NCI-H2196 (cell line): ENCODE measurements around the gene TBXAS1.
A peak's percentile ranks its signal among the peaks of the same experiment; 100 is the strongest.
"Not testable (repeated sequence)": the region's sequence is repeated elsewhere in the genome, so short reads cannot be mapped to it uniquely, and the experiment has no call there.

Experiments used
- DNase-seq: peaks from one replicate; lab custom pipeline; 2025; ENCODE audit not compliant: unreplicated experiment; lab: John Stamatoyannopoulos, UW

Gene TBXAS1

GRCh38 chr7:139913021-139913844 lies 84.2 kb downstream of the TBXAS1 start:
- no peak for DNase-seq

GRCh38 chr7:139913845-139914135 lies 84.7 kb downstream of the TBXAS1 start:
- no peak for DNase-seq

GRCh38 chr7:139914306-139915267 lies 85.5 kb downstream of the TBXAS1 start:
- no peak for DNase-seq

- DNase-seq, result no peak
These were observed 86.3 kb downstream of the TBXAS1 start for GRCh38 chr7:139915268-139915863.

- DNase-seq, result peak; percentile 38
These were observed 87.0 kb downstream of the TBXAS1 start for GRCh38 chr7:139915864-139916716.

GRCh38 chr7:139916717-139917395 lies 87.8 kb downstream of the TBXAS1 start:
- no peak for DNase-seq

- DNase-seq, result no peak
These were observed 88.8 kb downstream of the TBXAS1 start for GRCh38 chr7:139917851-139918250.

- no peak for DNase-seq
These were observed 89.4 kb downstream of the TBXAS1 start for GRCh38 chr7:139918480-139918879.

GRCh38 chr7:139923090-139923489 lies 94.0 kb downstream of the TBXAS1 start:
- no peak for DNase-seq

GRCh38 chr7:139924461-139924860 lies 95.4 kb downstream of the TBXAS1 start:
- DNase-seq, result no peak

GRCh38 chr7:139929221-139929620 lies 100.2 kb downstream of the TBXAS1 start:
- DNase-seq, result not testable (repeated sequence)

GRCh38 chr7:139930286-139930965 lies 101.4 kb downstream of the TBXAS1 start:
- DNase-seq, result no peak

GRCh38 chr7:139931190-139931934 lies 102.3 kb downstream of the TBXAS1 start:
- DNase-seq, result no peak

- no peak for DNase-seq
These were observed 103.5 kb downstream of the TBXAS1 start for GRCh38 chr7:139932531-139932930.

GRCh38 chr7:139936760-139937310 lies 107.8 kb downstream of the TBXAS1 start:
- no peak for DNase-seq

- no peak for DNase-seq
These were observed 108.7 kb downstream of the TBXAS1 start for GRCh38 chr7:139937715-139938114.

GRCh38 chr7:139940866-139941265 lies 111.8 kb downstream of the TBXAS1 start:
- no peak for DNase-seq

GRCh38 chr7:139941421-139941820 lies 112.4 kb downstream of the TBXAS1 start:
- DNase-seq, result no peak

- no peak for DNase-seq
These were observed 112.8 kb downstream of the TBXAS1 start for GRCh38 chr7:139941866-139942265.
